Motor neuron (in vitro differentiated cells): ENCODE measurements around the gene ADGRG2. TPM values are rescaled to one million over a fixed set of nuclear protein-coding genes. Genes with fewer than 3 reads are reported as not detected.

ENCODE experiments used
- ATAC-seq, 8 experiments: fragments of 200-7000 bp; cut with Tn5 transposase; replicated peaks in 6 of 8; 2 replicates each; pipeline ENCODE4 v1.8.0; 2021; ENCODE audit warnings: mild to moderate bottlenecking in 8 of 8, moderate library complexity in 8 of 8
- H3K27ac ChIP-seq, 2 donors: fragments of 250-450 bp; sonication (Bioruptor Pico); 2 replicates each; pipeline ENCODE4 v1.9.0; 2021; ENCODE audit warnings: antibody characterized with exemption in 2 of 2, mild to moderate bottlenecking in 2 of 2, moderate library complexity in 1 of 2
- H3K4me1 ChIP-seq, 2 donors: fragments of 250-450 bp; sonication (Bioruptor Pico); replicated peaks in 1 of 2; 2 replicates each; pipeline ENCODE4 v1.6.1; 2021; ENCODE audit warnings: antibody characterized with exemption in 2 of 2, mild to moderate bottlenecking in 2 of 2, moderate library complexity in 1 of 2
- H3K4me3 ChIP-seq, 5 donors: fragments of 250-450 bp; sonication (Bioruptor Pico); 2 replicates each; pipeline ENCODE4 v1.9.0; 2021; ENCODE audit warnings: antibody characterized with exemption in 5 of 5, mild to moderate bottlenecking in 5 of 5, moderate library complexity in 4 of 5
- WGBS, 10 experiments: fragments of 450-650 bp; shearing (Covaris generic); methylation state at CpG; one replicate each; pipeline ENCODE4 v1.0.0; 2022; 5-methylcytosine and 5-hydroxymethylcytosine counted together
- in situ Hi-C, 9 experiments: fragments of 400-800 bp; cut with MboI; loops; one replicate each; pipeline ENCODE4 v1.15.0; 2021; ENCODE audit warnings: low sequenced_read_pairs in 9 of 9, low pct_unique_long_range_greater_than_20kb in 2 of 9; ENCODE audit not compliant: unreplicated experiment in 9 of 9
- total RNA-seq, 8 experiments: library from RNA; unstranded; fragments of 300-600 nt; gene quantifications; 2 replicates each; pipeline versions ENCODE4 v1.2.3 to v1.2.4, GENCODE V29; 2022

ADGRG2 gene
- total RNA-seq, 8 experiments from 2014 or later = 0.66 to 5.4 (median 0.85) TPM

- Histone ChIP-seq H3K4me1 (no peaks in the 10 kb centered on the region), H3K27ac (no peak overlapping the region), H3K4me3 (no peak overlapping the region)
- 22 to 100% (median 92%) methylated on average over 1 to 2 of the region's 2 CpGs; no CpG with 5 or more reads in 4 of the 10 experiments for WGBS, 10 experiments
- in situ Hi-C loops = no loop called here
- no peak for ATAC-seq
Measured at GRCh38 chrX:18961686-18962085, 160.6 kb downstream of the ADGRG2 start.

DNA sequence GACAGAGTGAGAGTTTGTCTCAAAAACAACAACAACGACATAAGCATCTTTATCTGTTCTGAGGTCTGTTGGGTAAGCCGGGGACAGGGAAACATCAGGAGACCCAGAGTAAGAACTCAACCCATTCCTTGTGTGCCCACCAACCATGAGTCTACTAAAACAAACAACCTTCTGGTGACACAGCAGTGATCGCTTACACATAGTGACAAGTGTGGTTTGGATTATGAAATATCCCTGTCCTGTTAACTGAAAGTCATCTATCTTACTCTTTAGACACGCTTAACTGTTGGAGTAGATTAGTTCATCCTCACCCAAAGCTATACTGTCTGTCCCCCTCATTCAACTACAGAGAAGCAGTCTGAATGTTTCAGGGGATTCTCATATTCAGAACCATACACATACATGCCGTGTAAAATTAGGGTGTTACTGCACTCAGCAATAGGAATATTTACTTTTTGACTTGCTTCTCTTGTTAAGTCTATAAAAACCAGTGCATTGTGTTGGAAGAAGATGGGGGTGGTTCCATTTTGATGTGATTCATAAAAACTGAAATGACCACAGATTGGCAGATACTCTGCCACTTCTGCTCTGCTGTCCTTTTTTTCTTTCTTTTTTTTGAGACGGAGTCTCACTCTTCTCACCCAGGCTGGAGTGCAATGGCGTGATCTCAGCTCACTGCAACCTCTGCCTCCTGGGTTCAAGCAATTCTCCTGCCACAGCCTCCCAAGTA lies 165.8 kb downstream of the ADGRG2 start:
- WGBS, 10 experiments = 63 to 100% (median 92%) methylated on average over 1 to 3 of the region's 7 CpGs; no CpG with 5 or more reads in 4 of the 10 experiments
- Histone ChIP-seq H3K27ac (no peak overlapping the region), H3K4me1 (no peaks in the 10 kb centered on the region), H3K4me3 (no peak overlapping the region)
- no peak for ATAC-seq
- in situ Hi-C loops = no loop called here

GRCh38 chrX:18955676-18956075 lies 166.6 kb downstream of the ADGRG2 start:
- Histone ChIP-seq H3K4me1 (no peaks in the 10 kb centered on the region), H3K27ac (no peak overlapping the region), H3K4me3 (no peak overlapping the region)
- no peak for ATAC-seq
- in situ Hi-C loops = no loop called here
- 0 to 100% (median 100%) methylated on average over 1 to 2 of the region's 4 CpGs; no CpG with 5 or more reads in 5 of the 10 experiments for WGBS, 10 experiments

GRCh38 chrX:18951032-18951431 lies 171.2 kb downstream of the ADGRG2 start:
- H3K4me1 ChIP-seq = no peaks in the 10 kb centered on the region
- WGBS, 10 experiments = 60 to 80% methylated on average over 1 of the region's 10 CpGs; no CpG with 5 or more reads in 8 of the 10 experiments
- ATAC-seq = no peak
- no peak overlapping the region for H3K27ac ChIP-seq
- no peak overlapping the region for H3K4me3 ChIP-seq
- in situ Hi-C loops = no loop called here

- in situ Hi-C loops = loop anchor here in 1 of 9 experiments (25.0 kb wide), 1 partner anchor 387 kb away; the partner anchor contains the start of gene PDHA1
- H3K4me3 ChIP-seq = no peak overlapping the region
- 56 to 72% (median 64%) methylated on average over 2 to 4 of the region's 8 CpGs; no CpG with 5 or more reads in 7 of the 10 experiments for WGBS, 10 experiments
- H3K4me1 ChIP-seq = no peaks in the 10 kb centered on the region
- no peak for ATAC-seq
- H3K27ac ChIP-seq = no peak overlapping the region
Measured at GRCh38 chrX:18949944-18950301, 172.3 kb downstream of the ADGRG2 start.

DNA sequence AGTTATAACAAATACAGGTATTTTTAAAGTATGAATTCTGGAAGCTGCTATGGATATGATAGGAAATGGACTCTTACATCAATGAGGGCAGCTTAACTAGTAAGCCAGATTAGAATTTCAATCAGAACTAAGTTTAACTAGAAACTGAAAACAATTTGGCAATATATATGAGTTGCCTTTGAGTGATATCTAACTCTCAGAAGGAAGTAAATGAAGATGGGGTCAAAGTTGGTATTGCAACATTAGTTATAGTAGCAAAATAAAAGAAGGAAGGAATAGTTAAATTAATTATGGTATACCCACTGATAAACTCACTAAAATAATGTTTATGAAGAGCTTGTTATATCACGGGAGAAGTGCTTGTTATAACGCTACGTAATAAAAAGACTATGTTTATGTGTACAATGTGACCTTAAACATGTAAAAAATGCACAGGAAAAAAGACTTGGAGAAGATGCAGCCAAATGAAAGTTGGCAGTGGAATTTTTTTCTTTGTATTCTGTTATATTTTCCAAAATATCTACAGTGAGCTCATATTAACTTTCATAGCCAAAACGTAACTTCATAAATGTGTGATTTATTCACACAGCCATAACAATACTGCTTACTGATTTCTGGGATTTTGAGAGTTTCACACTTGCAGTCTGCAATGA lies 172.9 kb downstream of the ADGRG2 start:
- Histone ChIP-seq H3K4me3 (no peak overlapping the region), H3K4me1 (no peaks in the 10 kb centered on the region), H3K27ac (no peak overlapping the region)
- in situ Hi-C loops = loop anchor here in 1 of 9 experiments (25.0 kb wide), 1 partner anchor 388 kb away; the partner anchor contains the start of gene PDHA1
- 55 to 100% (median 100%) methylated on average over 1 to 4 of the region's 4 CpGs; no CpG with 5 or more reads in 3 of the 10 experiments for WGBS, 10 experiments
- ATAC-seq = no peak

- in situ Hi-C loops = loop anchor here in 1 of 9 experiments (25.0 kb wide), 1 partner anchor 391 kb away; the partner anchor contains the start of gene PDHA1
- 80% methylated on average over 2 of the region's 4 CpGs; no CpG with 5 or more reads in 9 of the 10 experiments for WGBS, 10 experiments
- Histone ChIP-seq H3K4me3 (no peak overlapping the region), H3K4me1 (no peaks in the 10 kb centered on the region), H3K27ac (no peak overlapping the region)
- no peak for ATAC-seq
Measured at GRCh38 chrX:18946611-18947010, 175.7 kb downstream of the ADGRG2 start.

DNA sequence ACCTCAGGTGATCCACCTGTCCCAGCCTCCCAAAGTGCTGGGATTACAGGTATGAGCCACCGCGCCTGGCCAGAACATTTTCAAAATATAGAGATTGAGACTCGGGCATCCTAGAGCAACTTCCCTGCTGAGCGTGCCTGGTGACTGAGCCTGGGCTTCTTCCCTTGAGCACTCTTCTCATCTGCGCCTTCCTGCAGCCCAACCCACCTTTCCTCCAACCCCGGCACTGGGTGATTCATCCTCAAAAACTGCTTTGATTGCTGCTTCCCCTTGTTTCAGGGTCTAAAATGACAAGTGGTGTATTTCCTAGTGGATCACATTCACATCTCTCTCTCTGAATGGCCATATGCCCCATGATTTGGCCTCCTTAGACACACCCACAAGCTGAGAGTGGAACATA lies 176.1 kb downstream of the ADGRG2 start:
- Histone ChIP-seq H3K4me1 (no peaks in the 10 kb centered on the region), H3K27ac (no peak overlapping the region), H3K4me3 (no peak overlapping the region)
- ATAC-seq = no peak
- in situ Hi-C loops = loop anchor here in 1 of 9 experiments (25.0 kb wide), 1 partner anchor 391 kb away; the partner anchor contains the start of gene PDHA1
- WGBS, 10 experiments = 72 to 90% methylated on average over 2 of the region's 6 CpGs; no CpG with 5 or more reads in 8 of the 10 experiments

- WGBS, 10 experiments = 34 to 100% (median 93%) methylated on average over 1 to 2 of the region's 2 CpGs; no CpG with 5 or more reads in 5 of the 10 experiments
- in situ Hi-C loops = loop anchor here in 1 of 9 experiments (25.0 kb wide), 1 partner anchor 392 kb away; the partner anchor contains the start of gene PDHA1
- H3K27ac ChIP-seq = no peak overlapping the region
- H3K4me3 ChIP-seq = no peak overlapping the region
- H3K4me1 ChIP-seq = no peaks in the 10 kb centered on the region
- no peak for ATAC-seq
Measured at GRCh38 chrX:18945483-18945882, 176.8 kb downstream of the ADGRG2 start.

DNA sequence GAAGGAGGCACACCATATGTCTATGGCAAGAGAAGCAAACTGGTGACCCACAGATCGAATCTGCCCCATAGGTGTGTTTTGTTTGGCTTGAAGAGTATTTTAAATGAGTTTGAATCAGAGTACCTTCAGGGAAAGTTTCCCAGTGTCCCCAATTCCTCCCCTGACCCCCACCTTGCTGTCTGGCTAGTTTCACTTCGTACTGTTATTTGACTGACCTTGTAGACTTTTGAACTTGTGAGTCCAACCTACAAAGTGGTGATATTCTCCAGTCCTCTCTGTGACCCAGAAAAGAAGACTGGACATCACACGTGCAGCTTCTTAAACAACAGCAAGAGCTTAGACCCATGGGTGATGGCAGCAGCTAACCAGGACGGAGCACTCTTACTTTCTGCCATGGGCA lies 177.8 kb downstream of the ADGRG2 start:
- ATAC-seq = no peak
- Histone ChIP-seq H3K4me3 (no peak overlapping the region), H3K27ac (no peak overlapping the region), H3K4me1 (no peaks in the 10 kb centered on the region)
- in situ Hi-C loops = loop anchor here in 1 of 9 experiments (25.0 kb wide), 1 partner anchor 393 kb away; the partner anchor contains the start of gene PDHA1
- WGBS, 10 experiments = 48 to 100% (median 61%) methylated on average over 1 to 3 of the region's 4 CpGs; no CpG with 5 or more reads in 7 of the 10 experiments

GRCh38 chrX:18941896-18942295 lies 180.4 kb downstream of the ADGRG2 start:
- Histone ChIP-seq H3K27ac (no peak overlapping the region), H3K4me3 (no peak overlapping the region), H3K4me1 (no peaks in the 10 kb centered on the region)
- ATAC-seq = no peak
- in situ Hi-C loops = loop anchor here in 1 of 9 experiments (25.0 kb wide), 1 partner anchor 395 kb away; the partner anchor contains the start of gene PDHA1
- WGBS, 10 experiments = 29 to 100% (median 100%) methylated on average over 1 of the region's 2 CpGs; no CpG with 5 or more reads in 7 of the 10 experiments
